Heart left ventricle (tissue), 13 donors: Measurements from ENCODE around the gene MGLL.

ENCODE experiments used
- POLR2A ChIP-seq, 2 donors: fragments of 450-650 bp; IDR thresholded peaks; one replicate each; pipeline ENCODE4 v1.6.1; 2017; ENCODE audit warnings: antibody characterized with exemption in 2 of 2, mild to moderate bottlenecking in 2 of 2, moderate library complexity in 2 of 2
- TF ChIP-seq, protein P1 (sequence below), 12 donors: fragments of 200-600 bp; sonication (generic) in 4 of 12; IDR thresholded peaks; one replicate each; pipeline versions ENCODE4 v1.5.0 to v1.8.0; 2018 to 2022; ENCODE audit warnings: antibody characterized with exemption in 12 of 12, mild to moderate bottlenecking in 5 of 12
- donor health status: ischemic (EF 13 %, LVEDD 7.1; RV severe dilation, severe dysfunction).
- donor health status: DM: no; HTN: yes; CAD: no.
- donor health status: DM: no; HTN: no; CAD: no.
- donor health status: ischemic (EF 25% LVEDD 6.9; RV normal size, moderate dysfunction).
- donor health status: ischemic (EF 25% LVEDD 5.7; RV mildly dilated, moderate dysfunction).
- donor health status: ischemic (EF 35%, LVEDD 5.7; RV mildly dilated, moderate dysfunction).
- donor health status: nonischemic (EF 11% LVEDD 7.7; RV severe dilation, severe dysfunction).
- donor health status: DM: yes; HTN: yes; CAD: no.
- donor health status: PGD.
- donor health status: ischemic (EF 29% LVEDD 5.4; RV normal size, mild dysfunction).
- donor health status: nonischemic (EF 23%, LVEDD 6.1; RV moderate dilation, normal function).

DNA sequence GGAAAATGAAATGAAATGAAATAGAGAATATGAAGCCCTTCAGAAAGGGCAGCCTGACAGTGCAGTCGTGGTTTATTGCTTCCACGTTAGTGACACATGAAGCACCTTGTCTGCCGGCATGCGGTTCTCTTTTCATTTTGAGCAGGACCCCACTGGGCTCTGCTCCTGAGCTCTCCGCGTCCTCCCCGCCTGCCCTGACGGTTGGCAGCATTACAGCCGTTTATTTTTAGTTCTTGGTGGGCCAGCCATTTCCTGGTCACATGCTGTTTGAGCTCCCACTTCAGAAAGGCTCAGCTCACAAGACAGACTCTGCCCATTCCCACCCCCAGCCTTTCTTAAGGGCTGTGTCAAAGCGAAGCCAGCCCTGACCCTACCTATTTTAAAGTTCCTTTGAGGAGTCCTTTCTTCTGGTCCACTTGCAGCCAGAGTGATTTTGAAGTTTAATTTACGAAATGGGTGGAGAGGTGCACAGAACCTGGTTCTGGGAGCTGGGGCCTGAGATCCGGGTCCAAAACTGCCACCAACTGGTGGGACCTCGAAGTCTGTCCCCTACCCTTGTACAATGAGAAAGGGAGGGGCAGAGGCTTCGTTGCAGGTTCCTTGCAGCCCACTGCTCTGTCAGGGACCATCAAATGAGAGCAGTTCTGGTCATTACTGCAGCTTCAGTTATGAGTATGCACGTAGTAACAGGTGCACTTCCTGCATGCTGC lies 60.1 kb downstream of the MGLL start:
- TF ChIP-seq, protein P1, sequence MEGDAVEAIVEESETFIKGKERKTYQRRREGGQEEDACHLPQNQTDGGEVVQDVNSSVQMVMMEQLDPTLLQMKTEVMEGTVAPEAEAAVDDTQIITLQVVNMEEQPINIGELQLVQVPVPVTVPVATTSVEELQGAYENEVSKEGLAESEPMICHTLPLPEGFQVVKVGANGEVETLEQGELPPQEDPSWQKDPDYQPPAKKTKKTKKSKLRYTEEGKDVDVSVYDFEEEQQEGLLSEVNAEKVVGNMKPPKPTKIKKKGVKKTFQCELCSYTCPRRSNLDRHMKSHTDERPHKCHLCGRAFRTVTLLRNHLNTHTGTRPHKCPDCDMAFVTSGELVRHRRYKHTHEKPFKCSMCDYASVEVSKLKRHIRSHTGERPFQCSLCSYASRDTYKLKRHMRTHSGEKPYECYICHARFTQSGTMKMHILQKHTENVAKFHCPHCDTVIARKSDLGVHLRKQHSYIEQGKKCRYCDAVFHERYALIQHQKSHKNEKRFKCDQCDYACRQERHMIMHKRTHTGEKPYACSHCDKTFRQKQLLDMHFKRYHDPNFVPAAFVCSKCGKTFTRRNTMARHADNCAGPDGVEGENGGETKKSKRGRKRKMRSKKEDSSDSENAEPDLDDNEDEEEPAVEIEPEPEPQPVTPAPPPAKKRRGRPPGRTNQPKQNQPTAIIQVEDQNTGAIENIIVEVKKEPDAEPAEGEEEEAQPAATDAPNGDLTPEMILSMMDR (IDR thresholded peaks at IDR 0.05) = no peak
- TF ChIP-seq POLR2A (IDR thresholded peaks at IDR 0.05) = no peak
